Immature natural killer cell (primary cell): ENCODE data around the gene PKD1L1. TPM values are rescaled to one million over a fixed set of nuclear protein-coding genes. Genes with fewer than 3 reads are reported as not detected.

Source experiments
- DNase-seq, 3 donors: peaks; one replicate each; pipeline ENCODE4 v3.0.0; 2022; ENCODE audit warnings: mixed read lengths in 1 of 3
- H3K27ac Mint-ChIP-seq, 6 donors: one replicate each; pipeline ENCODE4 v1.8.0; 2020; ENCODE audit warnings: mixed read lengths in 6 of 6, mild to moderate bottlenecking in 5 of 6, inconsistent platforms in 4 of 6, moderate library complexity in 3 of 6
- H3K27me3 Mint-ChIP-seq, 3 donors: one replicate each; pipeline ENCODE4 v1.8.0; 2020 to 2021; ENCODE audit warnings: low read depth in 3 of 3, mild to moderate bottlenecking in 3 of 3, mixed read lengths in 3 of 3, moderate library complexity in 3 of 3, inconsistent platforms in 1 of 3
- H3K36me3 Mint-ChIP-seq, 3 donors: one replicate each; pipeline ENCODE4 v1.8.0; 2020; ENCODE audit warnings: mixed read lengths in 3 of 3, inconsistent platforms in 2 of 3, mild to moderate bottlenecking in 2 of 3
- H3K4me1 Mint-ChIP-seq, 2 donors: one replicate each; pipeline ENCODE4 v1.8.0; 2020; ENCODE audit warnings: inconsistent platforms in 2 of 2, mild to moderate bottlenecking in 2 of 2, mixed read lengths in 2 of 2, moderate library complexity in 1 of 2
- H3K4me3 Mint-ChIP-seq, 5 donors: one replicate each; pipeline ENCODE4 v1.8.0; 2020; ENCODE audit warnings: mild to moderate bottlenecking in 5 of 5, mixed read lengths in 5 of 5, inconsistent platforms in 3 of 5, moderate library complexity in 3 of 5
- H3K9me3 Mint-ChIP-seq, 6 donors: one replicate each; pipeline ENCODE4 v1.8.0; 2020; ENCODE audit warnings: mild to moderate bottlenecking in 6 of 6, mixed read lengths in 6 of 6, inconsistent platforms in 4 of 6, moderate library complexity in 3 of 6
- polyA plus RNA-seq, 3 donors: library from polyadenylated mRNA; unstranded; fragments of 300-500 nt; fragmentation: Illumina TruSeq; gene quantifications; one replicate each; pipeline ENCODE4 v1.2.3, GENCODE V29; 2021

The PKD1L1 gene
- polyA plus RNA-seq, 3 donors from 2014 or later, result 0.03 TPM; not detected in 2

GRCh38 chr7:47973739-47974138 is 25.5 kb upstream of the PKD1L1 start:
- Mint-ChIP-seq H3K4me1 (peaks cover 27 to 56% of the 10 kb centered on the region in 2 donors), H3K9me3 (no peaks in the 10 kb centered on the region), H3K27ac (no peak overlapping the region), H3K36me3 (peaks cover 14 to 55% (median 34%) of the 10 kb centered on the region in 3 donors), H3K4me3 (no peak overlapping the region), H3K27me3 (peaks cover 0 to 3% (median 0%) of the 10 kb centered on the region in 3 donors)
- no peak for DNase-seq

DNA sequence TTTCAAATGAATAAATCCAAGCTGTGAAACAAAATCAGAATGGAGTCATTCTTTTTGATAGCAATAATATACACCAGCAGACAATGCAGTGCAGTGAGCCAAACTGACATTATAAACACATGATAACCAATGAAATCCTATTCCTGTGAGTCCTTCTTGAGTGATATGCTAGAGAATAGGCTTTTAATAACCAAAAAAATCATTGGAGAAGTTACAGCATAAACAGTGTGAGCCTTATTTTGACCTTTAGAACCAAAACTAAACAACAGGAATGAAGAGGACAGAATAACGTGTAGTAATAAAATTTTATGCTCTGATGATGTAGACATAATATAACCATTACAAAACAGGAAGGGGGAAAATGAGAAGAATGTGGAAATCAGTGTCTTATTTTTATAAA is 22.5 kb upstream of the PKD1L1 start:
- Mint-ChIP-seq H3K36me3 (peaks cover 23 to 67% (median 38%) of the 10 kb centered on the region in 3 donors), H3K27me3 (peaks cover 0 to 2% (median 1%) of the 10 kb centered on the region in 3 donors), H3K27ac (peak overlapping the region in 2 of 6 donors; percentile 21 to 39), H3K4me3 (no peak overlapping the region), H3K4me1 (peaks cover 19 to 49% of the 10 kb centered on the region in 2 donors), H3K9me3 (no peaks in the 10 kb centered on the region)
- DNase-seq, result no peak

GRCh38 chr7:47968847-47969774 is 20.8 kb upstream of the PKD1L1 start:
- peaks cover 18 to 52% of the 10 kb centered on the region in 2 donors for H3K4me1 Mint-ChIP-seq
- H3K27ac Mint-ChIP-seq, result peak overlapping the region in 2 of 6 donors; percentile 33 to 72
- peaks cover 35 to 70% (median 41%) of the 10 kb centered on the region in 3 donors for H3K36me3 Mint-ChIP-seq
- peak in 2 of 3 donors; percentile 26 to 30 for DNase-seq
- H3K9me3 Mint-ChIP-seq, result no peaks in the 10 kb centered on the region
- H3K27me3 Mint-ChIP-seq, result peaks cover 2% of the 10 kb centered on the region in 3 donors
- H3K4me3 Mint-ChIP-seq, result no peak overlapping the region

DNA sequence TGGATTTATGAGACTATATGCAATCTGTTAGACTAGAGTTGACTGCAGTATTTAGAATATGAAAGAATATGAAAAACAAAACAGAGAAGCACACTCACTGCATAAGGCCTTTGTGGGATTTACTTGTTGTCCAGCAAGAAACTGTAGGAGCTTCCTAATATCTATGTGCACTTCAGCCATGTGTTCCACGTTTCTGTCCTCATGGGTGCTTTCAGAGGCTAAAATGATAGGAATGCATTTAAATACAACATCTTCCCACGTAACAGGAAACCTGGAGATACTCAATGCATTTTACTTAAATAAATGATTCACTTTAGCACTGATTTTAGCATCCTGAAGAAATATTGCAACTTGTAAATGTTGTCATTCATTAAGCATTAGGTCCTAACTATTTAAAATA is 19.4 kb upstream of the PKD1L1 start:
- H3K4me1 Mint-ChIP-seq, result peaks cover 18 to 49% of the 10 kb centered on the region in 2 donors
- no peak for DNase-seq
- H3K36me3 Mint-ChIP-seq, result peaks cover 36 to 66% (median 46%) of the 10 kb centered on the region in 3 donors
- no peak overlapping the region for H3K4me3 Mint-ChIP-seq
- H3K27ac Mint-ChIP-seq, result no peak overlapping the region
- H3K9me3 Mint-ChIP-seq, result no peaks in the 10 kb centered on the region
- H3K27me3 Mint-ChIP-seq, result peaks cover 2% of the 10 kb centered on the region in 3 donors

DNA sequence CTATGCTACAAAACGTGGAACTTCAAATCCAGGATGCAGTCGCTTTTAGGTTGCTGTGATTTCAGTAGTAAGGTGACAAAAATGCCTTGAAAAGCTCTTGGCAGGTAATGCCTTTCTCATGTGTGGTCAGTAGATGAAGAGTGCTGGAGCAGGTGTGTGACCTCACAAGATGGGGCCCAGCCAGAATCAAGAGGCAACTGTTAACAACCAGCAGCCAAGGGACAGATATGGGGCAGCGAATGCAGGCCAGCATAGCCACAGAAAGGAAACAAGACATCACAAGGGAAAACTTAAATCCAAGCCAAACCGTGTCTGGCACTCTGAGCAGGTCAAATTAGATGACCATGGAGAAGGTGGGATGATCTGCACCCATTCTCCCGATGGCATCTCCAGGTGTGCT is 18.9 kb upstream of the PKD1L1 start:
- H3K27ac Mint-ChIP-seq, result peak overlapping the region in 3 of 6 donors; percentile 15 to 36 (median 21)
- no peak overlapping the region for H3K4me3 Mint-ChIP-seq
- no peak for DNase-seq
- peaks cover 18 to 43% of the 10 kb centered on the region in 2 donors for H3K4me1 Mint-ChIP-seq
- H3K9me3 Mint-ChIP-seq, result no peaks in the 10 kb centered on the region
- H3K36me3 Mint-ChIP-seq, result peaks cover 40 to 65% (median 45%) of the 10 kb centered on the region in 3 donors
- H3K27me3 Mint-ChIP-seq, result peaks cover 2% of the 10 kb centered on the region in 3 donors

GRCh38 chr7:47965456-47965855 is 17.2 kb upstream of the PKD1L1 start:
- no peak for DNase-seq
- Mint-ChIP-seq H3K9me3 (no peaks in the 10 kb centered on the region), H3K27ac (peak overlapping the region in 1 of 6 donors; percentile 40), H3K36me3 (peaks cover 55 to 71% (median 56%) of the 10 kb centered on the region in 3 donors), H3K4me1 (peaks cover 14 to 33% of the 10 kb centered on the region in 2 donors), H3K4me3 (no peak overlapping the region), H3K27me3 (peaks cover 2% of the 10 kb centered on the region in 3 donors)

GRCh38 chr7:47962262-47962661 is 14.0 kb upstream of the PKD1L1 start:
- no peak overlapping the region for H3K4me3 Mint-ChIP-seq
- H3K36me3 Mint-ChIP-seq, result peaks cover 49 to 67% (median 53%) of the 10 kb centered on the region in 3 donors
- H3K4me1 Mint-ChIP-seq, result peaks cover 3 to 15% of the 10 kb centered on the region in 2 donors
- no peaks in the 10 kb centered on the region for H3K9me3 Mint-ChIP-seq
- H3K27ac Mint-ChIP-seq, result no peak overlapping the region
- DNase-seq, result no peak
- H3K27me3 Mint-ChIP-seq, result peaks cover 0 to 2% (median 2%) of the 10 kb centered on the region in 3 donors

DNA sequence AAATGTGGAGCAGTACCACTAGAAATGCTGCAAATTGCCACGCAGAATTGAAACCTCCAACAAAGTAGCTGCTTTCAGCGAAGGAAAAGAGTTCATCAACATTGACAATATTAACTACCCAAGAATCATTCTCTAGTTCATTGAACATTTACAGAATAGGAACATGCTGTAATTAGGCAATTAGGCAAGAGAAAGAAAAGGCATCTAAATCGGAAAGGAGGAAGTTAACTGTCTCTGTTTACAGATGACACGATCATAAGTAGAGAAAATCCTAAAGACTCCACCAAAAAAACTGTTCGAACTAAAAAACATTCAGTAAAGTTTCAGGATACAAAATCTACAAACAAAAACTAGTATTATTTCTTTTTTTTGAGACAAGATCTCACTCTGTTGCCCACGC is 8.9 kb upstream of the PKD1L1 start:
- DNase-seq, result no peak
- peaks cover 31 to 35% (median 34%) of the 10 kb centered on the region in 3 donors for H3K36me3 Mint-ChIP-seq

DNA sequence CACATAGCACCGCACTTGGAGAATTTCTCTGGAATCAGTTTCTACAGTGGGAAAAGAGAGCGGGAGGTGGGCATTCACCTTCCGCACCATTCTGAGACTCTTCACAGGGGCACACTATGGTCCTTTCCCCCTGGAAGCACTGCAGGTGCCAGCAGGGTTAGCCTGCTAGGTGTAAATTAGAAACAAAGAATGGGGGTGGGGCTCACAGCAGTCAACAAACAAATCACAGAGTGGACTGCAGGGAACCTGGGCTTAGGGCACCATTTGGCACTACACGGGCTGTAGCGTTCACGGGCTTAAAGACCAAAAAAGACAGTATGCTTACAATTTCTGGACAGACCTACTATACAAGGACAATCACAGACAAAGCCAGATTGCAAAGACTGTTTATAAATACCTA is 8.0 kb upstream of the PKD1L1 start:
- no peaks in the 10 kb centered on the region for H3K9me3 Mint-ChIP-seq
- no peaks in the 10 kb centered on the region for H3K4me1 Mint-ChIP-seq
- H3K4me3 Mint-ChIP-seq, result no peak overlapping the region
- H3K36me3 Mint-ChIP-seq, result peaks cover 25 to 28% (median 27%) of the 10 kb centered on the region in 3 donors
- no peak overlapping the region for H3K27ac Mint-ChIP-seq
- no peaks in the 10 kb centered on the region for H3K27me3 Mint-ChIP-seq
- DNase-seq, result no peak

More for the DNA sequence above, 8.9 kb upstream of the PKD1L1 start:
- Mint-ChIP-seq H3K27ac (no peak overlapping the region), H3K9me3 (no peaks in the 10 kb centered on the region), H3K27me3 (no peaks in the 10 kb centered on the region), H3K4me3 (no peak overlapping the region), H3K4me1 (no peaks in the 10 kb centered on the region)

DNA sequence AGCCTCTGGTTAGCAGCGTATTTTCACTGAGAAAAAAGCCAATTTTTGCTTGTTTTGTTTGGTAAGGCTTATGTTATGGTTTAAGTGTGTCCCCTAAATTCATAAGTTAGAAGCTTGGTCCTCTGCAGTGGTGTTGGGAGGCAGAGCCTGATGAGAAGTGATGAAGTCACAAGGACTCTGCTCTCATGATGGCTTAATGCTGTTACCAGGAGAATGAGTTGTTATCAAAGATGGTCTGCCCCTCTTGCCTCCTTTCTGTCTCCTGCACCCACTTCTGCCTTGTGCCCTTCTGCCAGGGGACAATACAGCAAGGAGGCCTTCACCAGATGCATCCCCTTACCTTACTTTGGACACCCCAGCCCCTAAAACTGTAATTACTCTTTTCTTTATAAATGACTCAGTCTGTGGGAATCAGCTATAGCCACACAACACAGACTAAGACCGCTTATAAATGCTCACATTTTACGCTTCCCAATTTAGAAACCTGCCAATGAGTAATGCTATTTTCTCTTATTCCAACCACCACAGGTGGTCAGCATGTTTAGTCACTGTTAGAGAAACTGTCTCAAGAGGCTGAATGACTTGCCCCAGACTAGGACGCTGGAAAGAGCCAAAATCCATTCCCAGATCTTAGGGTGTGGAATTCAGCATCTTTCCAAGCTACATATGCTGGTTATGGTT is 6.1 kb upstream of the PKD1L1 start:
- Mint-ChIP-seq H3K4me1 (no peaks in the 10 kb centered on the region), H3K27ac (peak overlapping the region in 2 of 6 donors; percentile 41 to 68)

GRCh38 chr7:47953822-47954221 is 5.6 kb upstream of the PKD1L1 start:
- no peaks in the 10 kb centered on the region for H3K4me1 Mint-ChIP-seq
- H3K9me3 Mint-ChIP-seq, result no peaks in the 10 kb centered on the region
- peak overlapping the region in 2 of 6 donors; percentile 13 to 49 for H3K27ac Mint-ChIP-seq
- no peak overlapping the region for H3K4me3 Mint-ChIP-seq
- H3K36me3 Mint-ChIP-seq, result peaks cover 18 to 21% (median 20%) of the 10 kb centered on the region in 3 donors
- DNase-seq, result no peak
- peaks cover 0 to 1% (median 0%) of the 10 kb centered on the region in 3 donors for H3K27me3 Mint-ChIP-seq

More for the DNA sequence above, 6.1 kb upstream of the PKD1L1 start:
- H3K9me3 Mint-ChIP-seq, result no peaks in the 10 kb centered on the region
- H3K36me3 Mint-ChIP-seq, result peaks cover 18 to 21% (median 20%) of the 10 kb centered on the region in 3 donors
- no peak for DNase-seq
- peaks cover 0 to 1% (median 0%) of the 10 kb centered on the region in 3 donors for H3K27me3 Mint-ChIP-seq
- H3K4me3 Mint-ChIP-seq, result no peak overlapping the region

DNA sequence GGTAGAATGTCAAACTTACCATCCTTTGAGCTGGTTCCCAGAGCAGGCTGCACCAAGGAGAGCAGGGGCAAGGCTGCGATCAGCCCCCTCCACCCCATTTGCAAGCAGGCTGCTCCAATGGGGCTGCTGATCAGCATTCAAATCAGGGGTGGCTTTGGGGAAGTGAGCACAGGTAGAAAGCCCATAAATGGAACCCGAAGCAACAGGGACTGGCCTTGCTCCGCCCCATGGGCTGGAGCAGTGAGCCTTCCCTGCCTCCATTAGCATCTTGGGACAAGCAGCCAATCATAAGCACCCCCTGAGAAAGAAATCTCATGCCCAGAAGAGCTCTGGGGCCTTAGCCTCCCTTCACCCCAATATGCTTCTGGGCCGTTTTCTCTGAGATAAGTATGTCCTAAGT is 4.0 kb upstream of the PKD1L1 start:
- no peak overlapping the region for H3K27ac Mint-ChIP-seq

GRCh38 chr7:47951374-47951773 is 3.1 kb upstream of the PKD1L1 start:
- peaks cover 0 to 4% (median 2%) of the 10 kb centered on the region in 3 donors for H3K27me3 Mint-ChIP-seq
- H3K9me3 Mint-ChIP-seq, result no peaks in the 10 kb centered on the region
- H3K27ac Mint-ChIP-seq, result peak overlapping the region in 1 of 6 donors; percentile 3
- no peaks in the 10 kb centered on the region for H3K4me1 Mint-ChIP-seq
- DNase-seq, result no peak
- H3K36me3 Mint-ChIP-seq, result peaks cover 9 to 10% (median 10%) of the 10 kb centered on the region in 3 donors
- no peak overlapping the region for H3K4me3 Mint-ChIP-seq

More for the DNA sequence above, 4.0 kb upstream of the PKD1L1 start:
- no peak overlapping the region for H3K4me3 Mint-ChIP-seq
- H3K4me1 Mint-ChIP-seq, result no peaks in the 10 kb centered on the region
- H3K27me3 Mint-ChIP-seq, result peaks cover 0 to 3% (median 2%) of the 10 kb centered on the region in 3 donors
- DNase-seq, result no peak
- peaks cover 10 to 15% (median 13%) of the 10 kb centered on the region in 3 donors for H3K36me3 Mint-ChIP-seq
- H3K9me3 Mint-ChIP-seq, result no peaks in the 10 kb centered on the region
